ENCODE data around the gene GRIN2A.

Gene GRIN2A

DNA sequence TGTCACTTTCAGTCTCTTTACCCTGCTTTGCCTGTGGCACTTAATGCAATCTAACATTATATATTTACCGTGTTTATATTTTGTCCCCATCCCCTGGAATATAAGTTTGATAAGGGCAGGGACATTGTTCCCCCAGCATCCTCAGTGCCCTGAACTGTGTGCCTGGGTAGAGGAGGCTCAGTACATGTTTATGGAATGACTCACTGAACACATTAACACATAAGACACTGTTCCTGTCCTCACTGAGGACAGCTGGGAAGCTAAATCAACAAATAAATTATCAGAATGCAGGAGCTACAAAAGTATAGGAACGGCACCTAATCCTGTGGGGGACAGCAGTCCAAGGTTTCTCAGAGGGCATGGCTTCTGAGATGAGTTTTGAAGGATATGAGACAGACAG lies 27.8 kb downstream of the GRIN2A start:
- DNase-seq = no peak
- ChIA-PET CTCF (no interaction called here), POLR2A (no interaction called here)
- no peaks in the 10 kb centered on the region for H3K4me1 ChIP-seq (ENCODE audit: control extremely low read depth in 1 of 4, control insufficient read depth in 4 of 4, insufficient read depth in 4 of 4, low read length in 3 of 4)
- H3K9me3 ChIP-seq (ENCODE audit: control extremely low read depth in 1 of 5, control insufficient read depth in 4 of 5, insufficient read depth in 2 of 5, low read depth in 1 of 5, low read length in 4 of 5) = peaks cover 0 to 3% (median 0%) of the 10 kb centered on the region in 5 experiments
- no peak overlapping the region for H3K27ac ChIP-seq (ENCODE audit: insufficient read depth in 1 of 2, low read depth in 1 of 2, low read length in 2 of 2, poor library complexity in 1 of 2, severe bottlenecking in 2 of 2)
- H3K4me3 ChIP-seq (ENCODE audit: control insufficient read depth in 1 of 7, extremely low read depth in 1 of 7, insufficient read depth in 4 of 7, low read depth in 2 of 7, low read length in 6 of 7) = no peak overlapping the region
- H3K27me3 ChIP-seq (replicated peaks in 2 of 5; ENCODE audit: control insufficient read depth in 4 of 5, insufficient read depth in 5 of 5, low read length in 4 of 5) = peaks cover 0 to 12% (median 0%) of the 10 kb centered on the region in 5 experiments
- WGBS (ENCODE audit: insufficient coverage) = 89% methylated on average over 2 of the region's 2 CpGs
- H3K36me3 ChIP-seq (ENCODE audit: control insufficient read depth in 4 of 4, insufficient read depth in 4 of 4, low read length in 3 of 4) = no peaks in the 10 kb centered on the region

GRCh38 chr16:10153985-10154384 lies 28.2 kb downstream of the GRIN2A start:
- ChIA-PET POLR2A (no interaction called here), CTCF (no interaction called here)
- no peak overlapping the region for H3K4me3 ChIP-seq (ENCODE audit: control insufficient read depth in 1 of 7, extremely low read depth in 1 of 7, insufficient read depth in 4 of 7, low read depth in 2 of 7, low read length in 6 of 7)
- H3K36me3 ChIP-seq (ENCODE audit: control insufficient read depth in 4 of 4, insufficient read depth in 4 of 4, low read length in 3 of 4) = no peaks in the 10 kb centered on the region
- H3K27ac ChIP-seq (ENCODE audit: insufficient read depth in 1 of 2, low read depth in 1 of 2, low read length in 2 of 2, poor library complexity in 1 of 2, severe bottlenecking in 2 of 2) = no peak overlapping the region
- no peaks in the 10 kb centered on the region for H3K4me1 ChIP-seq (ENCODE audit: control extremely low read depth in 1 of 4, control insufficient read depth in 4 of 4, insufficient read depth in 4 of 4, low read length in 3 of 4)
- DNase-seq = no peak
- peaks cover 0 to 3% (median 0%) of the 10 kb centered on the region in 5 experiments for H3K9me3 ChIP-seq (ENCODE audit: control extremely low read depth in 1 of 5, control insufficient read depth in 4 of 5, insufficient read depth in 2 of 5, low read depth in 1 of 5, low read length in 4 of 5)
- 97% methylated on average over 5 of the region's 8 CpGs for WGBS (ENCODE audit: insufficient coverage)
- peaks cover 0 to 12% (median 0%) of the 10 kb centered on the region in 5 experiments for H3K27me3 ChIP-seq (replicated peaks in 2 of 5; ENCODE audit: control insufficient read depth in 4 of 5, insufficient read depth in 5 of 5, low read length in 4 of 5)

- H3K27ac ChIP-seq (ENCODE audit: insufficient read depth in 1 of 2, low read depth in 1 of 2, low read length in 2 of 2, poor library complexity in 1 of 2, severe bottlenecking in 2 of 2) = no peak overlapping the region
- CTCF ChIA-PET = no interaction called here
- no peaks in the 10 kb centered on the region for H3K9me3 ChIP-seq (ENCODE audit: control extremely low read depth in 1 of 5, control insufficient read depth in 4 of 5, insufficient read depth in 2 of 5, low read depth in 1 of 5, low read length in 4 of 5)
These were observed 30.5 kb downstream of the GRIN2A start for GRCh38 chr16:10151718-10152117.

GRCh38 chr16:10150906-10151305 lies 31.3 kb downstream of the GRIN2A start:
- POLR2A ChIA-PET = no interaction called here
- Histone ChIP-seq H3K9me3 (ENCODE audit: control extremely low read depth in 1 of 5, control insufficient read depth in 4 of 5, insufficient read depth in 2 of 5, low read depth in 1 of 5, low read length in 4 of 5) (no peaks in the 10 kb centered on the region), H3K4me1 (ENCODE audit: control extremely low read depth in 1 of 4, control insufficient read depth in 4 of 4, insufficient read depth in 4 of 4, low read length in 3 of 4) (no peaks in the 10 kb centered on the region), H3K36me3 (ENCODE audit: control insufficient read depth in 4 of 4, insufficient read depth in 4 of 4, low read length in 3 of 4) (no peaks in the 10 kb centered on the region), H3K27me3 (replicated peaks in 2 of 5; ENCODE audit: control insufficient read depth in 4 of 5, insufficient read depth in 5 of 5, low read length in 4 of 5) (peaks cover 0 to 10% (median 0%) of the 10 kb centered on the region in 5 experiments), H3K27ac (ENCODE audit: insufficient read depth in 1 of 2, low read depth in 1 of 2, low read length in 2 of 2, poor library complexity in 1 of 2, severe bottlenecking in 2 of 2) (no peak overlapping the region), H3K4me3 (ENCODE audit: control insufficient read depth in 1 of 7, extremely low read depth in 1 of 7, insufficient read depth in 4 of 7, low read depth in 2 of 7, low read length in 6 of 7) (no peak overlapping the region)
- WGBS (ENCODE audit: insufficient coverage) = 97% methylated on average over 4 of the region's 4 CpGs
- CTCF ChIA-PET = no interaction called here
- DNase-seq = no peak

More at GRCh38 chr16:10151718-10152117, 30.5 kb downstream of the GRIN2A start:
- POLR2A ChIA-PET = no interaction called here
- Histone ChIP-seq H3K27me3 (replicated peaks in 2 of 5; ENCODE audit: control insufficient read depth in 4 of 5, insufficient read depth in 5 of 5, low read length in 4 of 5) (peaks cover 0 to 10% (median 0%) of the 10 kb centered on the region in 5 experiments), H3K4me1 (ENCODE audit: control extremely low read depth in 1 of 4, control insufficient read depth in 4 of 4, insufficient read depth in 4 of 4, low read length in 3 of 4) (no peaks in the 10 kb centered on the region), H3K36me3 (ENCODE audit: control insufficient read depth in 4 of 4, insufficient read depth in 4 of 4, low read length in 3 of 4) (no peaks in the 10 kb centered on the region), H3K4me3 (ENCODE audit: control insufficient read depth in 1 of 7, extremely low read depth in 1 of 7, insufficient read depth in 4 of 7, low read depth in 2 of 7, low read length in 6 of 7) (no peak overlapping the region)
- no peak for DNase-seq
- 75% methylated on average over 5 of the region's 6 CpGs for whole genome bisulfite sequencing (ENCODE audit: insufficient coverage)

DNA sequence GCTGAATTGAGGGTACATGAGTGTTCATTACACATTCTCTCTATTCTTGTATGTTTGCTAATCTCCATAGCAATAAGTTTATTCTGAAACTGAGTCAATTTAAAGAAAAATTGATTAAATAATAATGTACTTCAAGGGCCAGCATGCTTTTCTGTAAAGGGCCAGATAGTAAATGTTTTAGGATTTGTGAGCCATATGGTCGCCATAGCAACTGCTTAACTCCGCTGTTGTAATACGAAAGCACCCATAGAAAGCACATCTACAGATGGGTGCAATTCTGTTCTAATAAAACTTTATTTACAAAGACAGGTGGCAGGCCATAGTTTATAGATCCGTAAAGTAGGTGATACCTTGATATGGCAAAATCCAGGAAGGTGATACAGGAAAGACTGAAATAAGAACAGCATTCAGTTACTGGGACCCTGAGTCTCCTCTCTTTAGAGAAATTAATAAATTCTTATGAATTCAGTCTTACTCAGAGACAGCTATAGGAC lies 36.6 kb downstream of the GRIN2A start:
- peaks cover 0 to 4% (median 0%) of the 10 kb centered on the region in 5 experiments for H3K27me3 ChIP-seq (replicated peaks in 2 of 5; ENCODE audit: control insufficient read depth in 4 of 5, insufficient read depth in 5 of 5, low read length in 4 of 5)
- H3K4me1 ChIP-seq (ENCODE audit: control extremely low read depth in 1 of 4, control insufficient read depth in 4 of 4, insufficient read depth in 4 of 4, low read length in 3 of 4) = no peaks in the 10 kb centered on the region
- H3K27ac ChIP-seq (ENCODE audit: insufficient read depth in 1 of 2, low read depth in 1 of 2, low read length in 2 of 2, poor library complexity in 1 of 2, severe bottlenecking in 2 of 2) = no peak overlapping the region
- H3K36me3 ChIP-seq (ENCODE audit: control insufficient read depth in 4 of 4, insufficient read depth in 4 of 4, low read length in 3 of 4) = no peaks in the 10 kb centered on the region
- ChIA-PET POLR2A (no interaction called here), CTCF (interaction anchor here (0.6 kb wide), 1 partner anchor 761 kb away, joined by 3 read pairs; no protein-coding TSS in a partner anchor)
- H3K4me3 ChIP-seq (ENCODE audit: control insufficient read depth in 1 of 7, extremely low read depth in 1 of 7, insufficient read depth in 4 of 7, low read depth in 2 of 7, low read length in 6 of 7) = no peak overlapping the region
- 100% methylated on average over 3 of the region's 4 CpGs for WGBS (ENCODE audit: insufficient coverage)
- H3K9me3 ChIP-seq (ENCODE audit: control extremely low read depth in 1 of 5, control insufficient read depth in 4 of 5, insufficient read depth in 2 of 5, low read depth in 1 of 5, low read length in 4 of 5) = no peaks in the 10 kb centered on the region
- no peak for DNase-seq

DNA sequence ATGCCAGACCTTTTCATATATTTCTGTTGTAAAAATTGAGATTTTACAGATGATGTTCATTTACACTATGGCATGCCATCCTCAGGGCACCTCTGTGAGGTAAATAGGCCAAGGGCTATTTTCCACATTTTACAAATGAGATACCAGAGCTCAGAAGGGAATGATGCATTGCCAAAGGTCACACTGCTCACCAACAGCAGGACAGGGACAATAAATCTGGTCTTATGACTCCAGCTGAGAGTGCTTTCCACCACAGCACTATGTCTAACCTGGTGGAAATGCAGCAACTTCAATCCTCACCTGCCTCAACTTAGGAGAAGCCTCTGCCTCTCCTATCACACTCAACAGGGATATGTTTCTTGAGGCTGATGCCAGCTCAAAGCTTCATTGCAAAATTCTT lies 40.6 kb downstream of the GRIN2A start:
- no peak overlapping the region for H3K4me3 ChIP-seq (ENCODE audit: control insufficient read depth in 1 of 7, extremely low read depth in 1 of 7, insufficient read depth in 4 of 7, low read depth in 2 of 7, low read length in 6 of 7)
- H3K36me3 ChIP-seq (ENCODE audit: control insufficient read depth in 4 of 4, insufficient read depth in 4 of 4, low read length in 3 of 4) = no peaks in the 10 kb centered on the region
- DNase-seq = no peak
- no peaks in the 10 kb centered on the region for H3K9me3 ChIP-seq (ENCODE audit: control extremely low read depth in 1 of 5, control insufficient read depth in 4 of 5, insufficient read depth in 2 of 5, low read depth in 1 of 5, low read length in 4 of 5)
- no peaks in the 10 kb centered on the region for H3K4me1 ChIP-seq (ENCODE audit: control extremely low read depth in 1 of 4, control insufficient read depth in 4 of 4, insufficient read depth in 4 of 4, low read length in 3 of 4)
- no peak overlapping the region for H3K27ac ChIP-seq (ENCODE audit: insufficient read depth in 1 of 2, low read depth in 1 of 2, low read length in 2 of 2, poor library complexity in 1 of 2, severe bottlenecking in 2 of 2)
- peaks cover 0 to 4% (median 0%) of the 10 kb centered on the region in 5 experiments for H3K27me3 ChIP-seq (replicated peaks in 2 of 5; ENCODE audit: control insufficient read depth in 4 of 5, insufficient read depth in 5 of 5, low read length in 4 of 5)
- CTCF ChIA-PET = no interaction called here
- POLR2A ChIA-PET = no interaction called here

DNA sequence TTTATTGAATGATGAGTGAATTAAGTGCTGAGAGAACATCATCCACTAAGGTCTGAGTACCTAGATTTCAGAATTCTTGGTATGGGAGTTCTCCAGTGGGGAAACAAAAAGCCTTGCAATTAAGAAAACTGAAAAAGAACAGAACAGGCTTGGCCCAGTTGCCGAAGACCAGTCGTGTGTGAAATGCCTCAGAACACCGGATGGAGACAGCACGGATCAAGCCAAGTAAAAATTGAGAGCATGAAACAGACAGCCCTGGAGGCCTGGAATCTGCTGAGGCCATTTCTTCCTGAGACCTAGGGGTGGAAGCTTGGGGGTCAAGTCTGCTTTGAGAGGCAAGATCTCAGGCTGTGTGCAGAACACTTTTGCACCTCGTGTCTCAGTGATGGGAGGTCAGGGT lies 43.3 kb downstream of the GRIN2A start:
- 98% methylated on average over 4 of the region's 5 CpGs for WGBS (ENCODE audit: insufficient coverage)
- Histone ChIP-seq H3K27ac (ENCODE audit: insufficient read depth in 1 of 2, low read depth in 1 of 2, low read length in 2 of 2, poor library complexity in 1 of 2, severe bottlenecking in 2 of 2) (no peak overlapping the region), H3K27me3 (replicated peaks in 2 of 5; ENCODE audit: control insufficient read depth in 4 of 5, insufficient read depth in 5 of 5, low read length in 4 of 5) (peaks cover 0 to 4% (median 0%) of the 10 kb centered on the region in 5 experiments), H3K36me3 (ENCODE audit: control insufficient read depth in 4 of 4, insufficient read depth in 4 of 4, low read length in 3 of 4) (no peaks in the 10 kb centered on the region), H3K9me3 (ENCODE audit: control extremely low read depth in 1 of 5, control insufficient read depth in 4 of 5, insufficient read depth in 2 of 5, low read depth in 1 of 5, low read length in 4 of 5) (no peaks in the 10 kb centered on the region), H3K4me1 (ENCODE audit: control extremely low read depth in 1 of 4, control insufficient read depth in 4 of 4, insufficient read depth in 4 of 4, low read length in 3 of 4) (no peaks in the 10 kb centered on the region), H3K4me3 (ENCODE audit: control insufficient read depth in 1 of 7, extremely low read depth in 1 of 7, insufficient read depth in 4 of 7, low read depth in 2 of 7, low read length in 6 of 7) (no peak overlapping the region)
- DNase-seq = no peak
- CTCF ChIA-PET = no interaction called here
- POLR2A ChIA-PET = no interaction called here

All from common myeloid progenitor, CD34-positive (primary cell).